Psoas muscle (tissue), 8 donors: Measurements from ENCODE around the gene PHF23. TPM values are rescaled to one million over a fixed set of nuclear protein-coding genes. Genes with fewer than 3 reads are reported as not detected.

Source experiments
- ATAC-seq, 4 donors: fragments of 200-7000 bp; cut with Tn5 transposase; one replicate each; pipeline ENCODE4 v1.9.1; 2020; ENCODE audit warnings: moderate library complexity in 3 of 4, mild to moderate bottlenecking in 2 of 4
- DNase-seq, 2 donors: peaks; one replicate each; pipeline ENCODE4 v3.0.0-alpha.2; 2020
- H3K27ac ChIP-seq: fragments of 200-600 bp; one replicate; pipeline ENCODE4 v1.8.0; 2022
- H3K27me3 ChIP-seq, 3 donors: fragments of 200-600 bp in 1 of 3; one replicate each; pipeline versions ENCODE4 v1.6.1 to v1.8.0; 2013 to 2022; ENCODE audit warnings: low read length in 2 of 3, mild to moderate bottlenecking in 2 of 3, moderate library complexity in 1 of 3; ENCODE audit not compliant: insufficient read depth in 3 of 3
- H3K36me3 ChIP-seq, 2 donors: fragments of 200-600 bp in 1 of 2; one replicate each; pipeline versions ENCODE4 v1.6.1 to v1.8.0; 2013 to 2022; ENCODE audit warnings: low read depth in 1 of 2, mild to moderate bottlenecking in 1 of 2, moderate library complexity in 1 of 2; ENCODE audit not compliant: insufficient read depth in 1 of 2
- H3K4me1 ChIP-seq: fragments of 200-600 bp; one replicate; pipeline ENCODE4 v1.8.0; 2022
- H3K4me3 ChIP-seq: fragments of 200-600 bp; one replicate; pipeline ENCODE4 v1.8.0; 2022; ENCODE audit warnings: mild to moderate bottlenecking
- H3K9me3 ChIP-seq: fragments of 200-600 bp; one replicate; pipeline ENCODE4 v1.8.0; 2022
- WGBS, 3 donors: extraction: QIAGEN DNeasy Blood & Tissue Kit; methylation state at CpG; one replicate each; pipeline versions ENCODE4 v1.1.6 to v1.1.7; 2013; 5-methylcytosine and 5-hydroxymethylcytosine counted together
- intact Hi-C, 2 donors: fragments of 100-400 bp; cut with DNase I; formaldehyde crosslinking; loops; one replicate each; pipeline versions ENCODE4 v1.11.0 to v1.14.2; 2022
- polyA plus RNA-seq, 3 donors: library from polyadenylated mRNA; stranded (reverse); fragments of 200-250 nt; gene quantifications; one replicate each; pipeline ENCODE4 v1.2.3, GENCODE V29; 2013
- total RNA-seq, 4 donors: library from RNA; stranded (reverse); fragmentation: NEBNext Ultra II Directional in 2 of 4; extraction: Animal tissue kit (Norgen Biotek cat#: 25700) in 2 of 4; gene quantifications; one replicate each; pipeline versions ENCODE4 v1.2.1 to v1.2.4, GENCODE V29; 2021 to 2023
- TF ChIP-seq, protein P1 (sequence below): fragments of 200-600 bp; IDR thresholded peaks from one replicate; pipeline ENCODE4 v1.8.0; 2022; ENCODE audit warnings: antibody characterized with exemption
- donor health status: healthy with polysubstance abuse.
- donor health status: DM: no; HTN: no; CAD: no; lungs with moderate emphysema.
- donor health status: Bipolar disorder and iron deficiency.
- donor health status: healthy.
- donor health status: DM: yes; HTN: yes; CAD: no.
- donor health status: DM: no; HTN: no; CAD: no.
- donor health status: DM: no; HTN: no; CAD: no.
- donor health status: DM: yes; HTN: yes; CAD: no.

Gene PHF23
- total and polyA plus RNA-seq, 7 donors, result 20.9 to 43.3 (median 28.2) TPM

GRCh38 chr17:7203391-7203790 is 35.9 kb downstream of the PHF23 start:
- WGBS, 3 donors, result 91 to 93% (median 93%) methylated on average over 16 of the region's 16 CpGs
- peaks cover 0 to 10% of the 10 kb centered on the region in 2 donors for H3K36me3 ChIP-seq
- peaks cover 0 to 14% (median 1%) of the 10 kb centered on the region in 3 donors for H3K27me3 ChIP-seq
- H3K9me3 ChIP-seq, result no peaks in the 10 kb centered on the region
- peaks cover 7% of the 10 kb centered on the region for H3K4me1 ChIP-seq
- no peak overlapping the region for H3K27ac ChIP-seq
- ATAC-seq (no peak), DNase-seq (no peak)
- TF ChIP-seq, protein P1, sequence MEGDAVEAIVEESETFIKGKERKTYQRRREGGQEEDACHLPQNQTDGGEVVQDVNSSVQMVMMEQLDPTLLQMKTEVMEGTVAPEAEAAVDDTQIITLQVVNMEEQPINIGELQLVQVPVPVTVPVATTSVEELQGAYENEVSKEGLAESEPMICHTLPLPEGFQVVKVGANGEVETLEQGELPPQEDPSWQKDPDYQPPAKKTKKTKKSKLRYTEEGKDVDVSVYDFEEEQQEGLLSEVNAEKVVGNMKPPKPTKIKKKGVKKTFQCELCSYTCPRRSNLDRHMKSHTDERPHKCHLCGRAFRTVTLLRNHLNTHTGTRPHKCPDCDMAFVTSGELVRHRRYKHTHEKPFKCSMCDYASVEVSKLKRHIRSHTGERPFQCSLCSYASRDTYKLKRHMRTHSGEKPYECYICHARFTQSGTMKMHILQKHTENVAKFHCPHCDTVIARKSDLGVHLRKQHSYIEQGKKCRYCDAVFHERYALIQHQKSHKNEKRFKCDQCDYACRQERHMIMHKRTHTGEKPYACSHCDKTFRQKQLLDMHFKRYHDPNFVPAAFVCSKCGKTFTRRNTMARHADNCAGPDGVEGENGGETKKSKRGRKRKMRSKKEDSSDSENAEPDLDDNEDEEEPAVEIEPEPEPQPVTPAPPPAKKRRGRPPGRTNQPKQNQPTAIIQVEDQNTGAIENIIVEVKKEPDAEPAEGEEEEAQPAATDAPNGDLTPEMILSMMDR, result no peak
- H3K4me3 ChIP-seq, result no peak overlapping the region
- intact Hi-C loops, result no loop called here

- Histone ChIP-seq H3K4me3 (no peak overlapping the region), H3K9me3 (no peaks in the 10 kb centered on the region), H3K36me3 (peaks cover 0 to 8% of the 10 kb centered on the region in 2 donors), H3K27ac (no peak overlapping the region), H3K27me3 (no peaks in the 10 kb centered on the region), H3K4me1 (no peaks in the 10 kb centered on the region)
- intact Hi-C loops, result no loop called here
- 88 to 89% (median 89%) methylated on average over 22 of the region's 22 CpGs for WGBS, 3 donors
- TF ChIP-seq, protein P1, result no peak
- ATAC-seq (no peak), DNase-seq (no peak)
Observed at GRCh38 chr17:7196651-7197401, 42.4 kb downstream of the PHF23 start.

- DNase-seq, result no peak
- peaks cover 0 to 8% of the 10 kb centered on the region in 2 donors for H3K36me3 ChIP-seq
- 93 to 95% (median 94%) methylated on average over 11 to 12 of the region's 12 CpGs for WGBS, 3 donors
- no peak overlapping the region for H3K27ac ChIP-seq
- ATAC-seq, result no peak
- intact Hi-C loops, result no loop called here
- no peak overlapping the region for H3K4me3 ChIP-seq
- H3K9me3 ChIP-seq, result no peaks in the 10 kb centered on the region
- H3K4me1 ChIP-seq, result no peaks in the 10 kb centered on the region
- no peaks in the 10 kb centered on the region for H3K27me3 ChIP-seq
- TF ChIP-seq, protein P1, result no peak
Observed at GRCh38 chr17:7195971-7196370, 43.3 kb downstream of the PHF23 start.

DNA sequence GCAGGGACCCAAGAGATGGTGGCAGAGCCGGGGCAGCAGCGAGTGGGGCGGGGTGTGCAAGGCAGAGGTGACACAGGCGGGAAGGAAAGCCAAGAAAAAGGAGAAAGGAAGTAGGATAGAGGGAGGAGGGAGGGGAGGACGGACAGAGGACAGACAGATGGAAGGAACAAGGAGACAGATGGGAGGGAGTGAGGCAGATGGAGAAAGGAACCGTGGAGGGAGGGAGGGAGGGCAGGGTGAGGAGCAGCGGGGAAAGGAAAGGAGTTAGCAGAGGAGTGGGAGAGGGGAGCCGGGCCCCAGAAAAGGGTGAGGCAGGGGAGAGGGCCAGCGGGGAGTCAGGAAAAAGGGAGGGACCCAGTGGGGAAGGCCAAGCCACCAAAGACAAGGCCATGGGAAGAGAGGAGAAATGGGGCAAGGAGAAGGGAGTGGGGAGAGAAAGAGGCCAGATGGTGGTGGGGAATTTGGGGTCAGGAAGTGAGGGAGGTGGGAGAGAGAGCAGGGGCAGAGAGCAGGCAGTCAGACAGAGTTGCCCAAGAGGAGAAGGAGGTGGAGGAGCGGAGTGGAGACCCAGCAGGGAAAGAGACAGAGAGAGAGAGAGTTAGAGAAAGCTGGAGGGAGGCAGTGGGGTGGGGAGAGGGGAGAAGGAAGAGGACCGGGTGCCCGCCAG is 46.9 kb downstream of the PHF23 start:
- TF ChIP-seq, protein P1, result no peak
- intact Hi-C loops, result no loop called here
- Histone ChIP-seq H3K27me3 (no peaks in the 10 kb centered on the region), H3K4me1 (no peaks in the 10 kb centered on the region), H3K36me3 (peaks cover 0 to 8% of the 10 kb centered on the region in 2 donors), H3K27ac (no peak overlapping the region), H3K9me3 (no peaks in the 10 kb centered on the region), H3K4me3 (no peak overlapping the region)
- no peak for DNase-seq
- 73 to 79% (median 75%) methylated on average over 8 to 12 of the region's 12 CpGs for WGBS, 3 donors
- ATAC-seq, result no peak
